Caco-2 (cell line): Measurements from ENCODE around the gene PSMD11. TPM values are rescaled to one million over a fixed set of nuclear protein-coding genes. Genes with fewer than 3 reads are reported as not detected.

Experiments
- BruUV-seq: library from RNA; stranded (reverse); fragments of 400-500 nt; replicated peaks from 2 replicates; lab custom pipeline; 2021; lab: Mats Ljungman, UMichigan
- CTCF ChIA-PET: fragments of 300-600 bp; sonication (Branson Sonifier 250); formaldehyde crosslinking; loops from one replicate; lab custom pipeline; 2022; ENCODE audit warnings: antibody characterized with exemption; lab: Charles Lee
- POLR2A ChIA-PET: fragments of 300-600 bp; sonication (Branson Sonifier 250); formaldehyde crosslinking; loops from one replicate; lab custom pipeline; 2022; ENCODE audit warnings: antibody characterized with exemption; lab: Charles Lee
- DNase-seq, 2 experiments: peaks; one replicate each; pipeline versions ENCODE4 v3.0.0 to v3.0.0-alpha.2; 2020 to 2022
- H3K27me3 ChIP-seq: replicated peaks from 2 replicates; pipeline ENCODE4 v1.6.0; 2011; ENCODE audit warnings: low read length; ENCODE audit not compliant: control insufficient read depth, insufficient read depth
- H3K36me3 ChIP-seq: 2 replicates; pipeline ENCODE4 v1.5.1; 2011; ENCODE audit warnings: low read length; ENCODE audit not compliant: control insufficient read depth, insufficient read depth
- H3K4me1 ChIP-seq: fragments of 250-450 bp; sonication (Bioruptor Pico); 2 replicates; pipeline ENCODE4 v1.5.1; 2020; ENCODE audit warnings: mild to moderate bottlenecking
- H3K4me3 ChIP-seq: 2 replicates; pipeline ENCODE4 v1.5.1; 2011; ENCODE audit warnings: low read depth, mild to moderate bottlenecking, control low read depth, low read length
- H3K9me3 ChIP-seq: fragments of 250-450 bp; sonication (Bioruptor Pico); 2 replicates; pipeline ENCODE4 v1.5.1; 2020; ENCODE audit warnings: mild to moderate bottlenecking, moderate library complexity
- H3K27ac Mint-ChIP-seq: one replicate; pipeline ENCODE4 v1.8.0; 2022; ENCODE audit warnings: mixed read lengths; ENCODE audit not compliant: unreplicated experiment
- H3K27me3 Mint-ChIP-seq: one replicate; pipeline ENCODE4 v1.8.0; 2022; ENCODE audit warnings: mixed read lengths; ENCODE audit not compliant: insufficient read depth, unreplicated experiment
- H3K36me3 Mint-ChIP-seq: one replicate; pipeline ENCODE4 v1.8.0; 2022; ENCODE audit warnings: mild to moderate bottlenecking, mixed read lengths; ENCODE audit not compliant: insufficient read depth, unreplicated experiment
- H3K4me1 Mint-ChIP-seq: one replicate; pipeline ENCODE4 v1.8.0; 2022; ENCODE audit warnings: low read depth, mixed read lengths; ENCODE audit not compliant: unreplicated experiment
- H3K4me3 Mint-ChIP-seq: one replicate; pipeline ENCODE4 v1.8.0; 2022; ENCODE audit warnings: mild to moderate bottlenecking, moderate library complexity, mixed read lengths; ENCODE audit not compliant: unreplicated experiment
- H3K9me3 Mint-ChIP-seq: one replicate; pipeline ENCODE4 v1.8.0; 2022; ENCODE audit warnings: mixed read lengths; ENCODE audit not compliant: unreplicated experiment
- intact Hi-C: fragments of 100-400 bp; cut with micrococcal nuclease; formaldehyde crosslinking; loops from one replicate; pipeline ENCODE4 v1.10.0; 2022; ENCODE audit not compliant: unreplicated experiment
- total RNA-seq: library from RNA; stranded (reverse); gene quantifications from 2 replicates; pipeline ENCODE4 v1.2.3, GENCODE V29; 2022
- TF ChIP-seq, protein P1 (sequence below), 2 experiments: fragments of 200-600 bp in 1 of 2; IDR thresholded peaks; 1 replicate in 1 of 2; 2 replicates in 1 of 2; pipeline versions ENCODE4 v1.5.1 to v1.8.0; 2011 to 2022; ENCODE audit warnings: antibody characterized with exemption in 1 of 2, control low read depth in 1 of 2, inconsistent platforms in 1 of 2, low read depth in 1 of 2, low read length in 1 of 2, mild to moderate bottlenecking in 1 of 2, moderate library complexity in 1 of 2; ENCODE audit not compliant: insufficient read depth in 1 of 2, severe bottlenecking in 1 of 2, unreplicated experiment in 1 of 2

PSMD11 gene
- total RNA-seq, 1 experiment from 2014 or later = 208 TPM

DNA sequence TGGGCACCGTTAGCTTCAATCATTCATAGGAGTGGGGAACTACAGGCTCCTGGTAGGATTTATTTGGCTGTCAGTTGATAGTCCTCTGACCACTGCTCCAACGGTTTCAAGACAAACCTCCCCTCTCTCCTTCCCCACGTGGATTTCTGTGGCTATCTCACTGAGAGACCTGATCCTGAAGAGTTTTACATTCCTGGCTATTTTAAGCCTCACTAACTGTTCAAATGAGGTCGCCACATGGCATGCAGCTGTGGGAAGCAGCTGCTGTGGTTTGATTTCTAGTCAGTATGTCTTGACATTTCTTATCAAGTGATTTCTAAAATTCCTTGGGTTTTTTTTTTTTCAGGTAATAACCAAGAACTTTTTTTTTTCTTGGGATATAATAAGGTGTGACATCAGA is 80.8 kb downstream of the PSMD11 start:
- Mint-ChIP-seq H3K27me3 (no peaks in the 10 kb centered on the region), H3K36me3 (peaks cover 57% of the 10 kb centered on the region), H3K4me1 (no peaks in the 10 kb centered on the region), H3K9me3 (no peaks in the 10 kb centered on the region), H3K4me3 (no peak overlapping the region), H3K27ac (no peak overlapping the region)
- intact Hi-C loops = no loop called here
- DNase-seq = no peak
- Histone ChIP-seq H3K27me3 (no peaks in the 10 kb centered on the region), H3K4me1 (no peaks in the 10 kb centered on the region), H3K9me3 (no peaks in the 10 kb centered on the region), H3K4me3 (no peak overlapping the region), H3K36me3 (no peaks in the 10 kb centered on the region; the same call in 1 of the 2 replicates)
- BruUV-seq = no TSS peak
- POLR2A ChIA-PET = no interaction called here
- TF ChIP-seq, protein P1, sequence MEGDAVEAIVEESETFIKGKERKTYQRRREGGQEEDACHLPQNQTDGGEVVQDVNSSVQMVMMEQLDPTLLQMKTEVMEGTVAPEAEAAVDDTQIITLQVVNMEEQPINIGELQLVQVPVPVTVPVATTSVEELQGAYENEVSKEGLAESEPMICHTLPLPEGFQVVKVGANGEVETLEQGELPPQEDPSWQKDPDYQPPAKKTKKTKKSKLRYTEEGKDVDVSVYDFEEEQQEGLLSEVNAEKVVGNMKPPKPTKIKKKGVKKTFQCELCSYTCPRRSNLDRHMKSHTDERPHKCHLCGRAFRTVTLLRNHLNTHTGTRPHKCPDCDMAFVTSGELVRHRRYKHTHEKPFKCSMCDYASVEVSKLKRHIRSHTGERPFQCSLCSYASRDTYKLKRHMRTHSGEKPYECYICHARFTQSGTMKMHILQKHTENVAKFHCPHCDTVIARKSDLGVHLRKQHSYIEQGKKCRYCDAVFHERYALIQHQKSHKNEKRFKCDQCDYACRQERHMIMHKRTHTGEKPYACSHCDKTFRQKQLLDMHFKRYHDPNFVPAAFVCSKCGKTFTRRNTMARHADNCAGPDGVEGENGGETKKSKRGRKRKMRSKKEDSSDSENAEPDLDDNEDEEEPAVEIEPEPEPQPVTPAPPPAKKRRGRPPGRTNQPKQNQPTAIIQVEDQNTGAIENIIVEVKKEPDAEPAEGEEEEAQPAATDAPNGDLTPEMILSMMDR (IDR thresholded peaks at IDR 0.05; ENCODE audit: insufficient read depth in 1 of 2, low read depth in 1 of 2, low read length in 1 of 2, severe bottlenecking in 1 of 2, unreplicated experiment in 1 of 2) = no peak
- CTCF ChIA-PET = interaction anchor here (0.7 kb wide), 1 partner anchor 35 kb away, joined by 5 read pairs; no protein-coding TSS in a partner anchor

DNA sequence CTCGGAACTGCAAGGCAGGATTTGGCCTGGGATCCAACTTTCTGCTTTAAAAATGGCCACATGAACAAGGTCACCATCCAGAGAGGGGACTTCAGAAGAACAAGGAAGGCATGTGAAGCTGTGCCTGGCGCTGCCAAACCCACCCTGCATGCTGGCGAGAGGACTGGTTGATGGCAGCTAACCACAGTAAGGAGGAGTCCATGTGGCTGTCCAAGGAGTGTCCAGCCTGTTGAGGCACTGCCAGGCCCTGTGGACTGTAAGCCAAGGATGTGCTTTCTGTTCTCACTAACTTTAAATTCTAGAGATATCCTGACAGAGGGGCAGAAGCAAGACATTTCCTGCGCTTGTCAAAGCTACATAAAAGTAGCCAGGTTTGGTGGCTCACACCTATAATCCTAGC is 82.8 kb downstream of the PSMD11 start:
- Histone ChIP-seq H3K4me3 (no peak overlapping the region), H3K36me3 (no peaks in the 10 kb centered on the region; the same call in 1 of the 2 replicates), H3K9me3 (no peaks in the 10 kb centered on the region), H3K27me3 (no peaks in the 10 kb centered on the region), H3K4me1 (no peaks in the 10 kb centered on the region)
- Mint-ChIP-seq H3K4me3 (no peak overlapping the region), H3K27me3 (no peaks in the 10 kb centered on the region), H3K9me3 (no peaks in the 10 kb centered on the region), H3K36me3 (peaks cover 48% of the 10 kb centered on the region), H3K4me1 (no peaks in the 10 kb centered on the region), H3K27ac (no peak overlapping the region)
- TF ChIP-seq, protein P1 (IDR thresholded peaks at IDR 0.05; ENCODE audit: insufficient read depth in 1 of 2, low read depth in 1 of 2, low read length in 1 of 2, severe bottlenecking in 1 of 2, unreplicated experiment in 1 of 2) = no peak
- no peak for DNase-seq
- no TSS peak for BruUV-seq
- POLR2A ChIA-PET = no interaction called here
- CTCF ChIA-PET = no interaction called here
- intact Hi-C loops = no loop called here

DNA sequence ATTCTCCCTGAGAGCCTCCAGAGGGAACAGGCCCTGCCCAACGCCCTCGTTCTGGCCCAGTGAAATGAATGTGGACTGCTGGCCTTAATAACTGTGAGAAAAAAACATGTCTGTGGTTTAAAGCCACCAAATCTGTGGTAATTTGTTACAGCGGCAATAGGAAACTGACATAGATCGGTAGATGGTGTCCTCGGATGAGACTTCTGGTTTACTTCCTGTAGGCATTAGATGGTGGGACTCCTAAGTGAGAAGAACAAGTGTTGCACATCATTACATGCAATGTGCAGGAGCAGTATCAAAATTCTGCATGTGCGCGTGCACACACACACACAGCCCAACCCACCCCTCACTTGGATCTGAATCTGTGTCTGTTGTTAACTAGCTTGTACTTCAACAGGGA is 84.5 kb downstream of the PSMD11 start:
- Histone ChIP-seq H3K27me3 (no peaks in the 10 kb centered on the region), H3K4me3 (no peak overlapping the region), H3K4me1 (no peaks in the 10 kb centered on the region), H3K36me3 (peaks cover 3% of the 10 kb centered on the region), H3K9me3 (no peaks in the 10 kb centered on the region)
- Mint-ChIP-seq H3K9me3 (no peaks in the 10 kb centered on the region), H3K4me1 (no peaks in the 10 kb centered on the region), H3K27me3 (no peaks in the 10 kb centered on the region), H3K36me3 (peaks cover 47% of the 10 kb centered on the region), H3K4me3 (no peak overlapping the region), H3K27ac (no peak overlapping the region)
- intact Hi-C loops = no loop called here
- no TSS peak for BruUV-seq
- ChIA-PET POLR2A (no interaction called here), CTCF (no interaction called here)
- TF ChIP-seq, protein P1 (IDR thresholded peaks at IDR 0.05; ENCODE audit: insufficient read depth in 1 of 2, low read depth in 1 of 2, low read length in 1 of 2, severe bottlenecking in 1 of 2, unreplicated experiment in 1 of 2) = no peak
- no peak for DNase-seq
